GM12891 (cell line): ENCODE measurements around the gene ZAP70.

ENCODE experiments used
- POLR2A ChIP-seq: IDR thresholded peaks from 2 replicates; pipeline ENCODE4 v1.6.1; 2011; ENCODE audit warnings: low read depth, low read length, control low read depth
- POLR2AphosphoS5 ChIP-seq: IDR thresholded peaks from 2 replicates; pipeline ENCODE4 v1.6.1; 2011; ENCODE audit warnings: low read depth, low read length, control low read depth
- POU2F2 ChIP-seq: IDR thresholded peaks from 2 replicates; pipeline ENCODE4 v1.6.1; 2011; ENCODE audit warnings: low read depth, mild to moderate bottlenecking, control low read depth, low read length, moderate library complexity
- SPI1 ChIP-seq: IDR thresholded peaks from 2 replicates; pipeline ENCODE4 v1.6.1; 2011; ENCODE audit warnings: low read depth, low read length, control low read depth
- TAF1 ChIP-seq: IDR thresholded peaks from 2 replicates; pipeline ENCODE4 v1.6.1; 2011; ENCODE audit warnings: low read depth, low read length, control low read depth

DNA sequence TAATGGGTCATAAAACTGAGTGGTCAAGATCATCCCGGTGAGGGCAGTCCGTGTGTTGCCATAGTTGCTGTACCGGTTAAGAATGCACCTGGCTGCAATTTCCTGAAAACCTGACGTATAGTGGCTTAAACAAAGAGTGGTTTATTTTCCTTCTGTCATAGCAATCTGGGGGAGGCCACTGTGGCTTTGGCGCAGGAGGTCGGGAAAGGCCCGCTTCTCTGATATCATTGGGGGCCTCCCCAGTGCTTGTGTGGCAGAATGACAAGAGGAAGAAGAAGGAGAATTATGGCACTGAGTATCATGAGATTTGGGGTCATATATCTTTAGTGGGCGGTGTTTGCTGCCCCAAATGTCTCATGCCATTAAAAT, 39.5 kb upstream of the ZAP70 start:
- TF ChIP-seq POLR2AphosphoS5: no peak
- no peak for TF ChIP-seq POLR2A
- TF ChIP-seq TAF1: no peak
- TF ChIP-seq SPI1: no peak
- TF ChIP-seq POU2F2: peak; percentile 55; the same call in 1 of the 2 replicates
